Measurements from ENCODE around the gene BBC3. TPM values are rescaled to one million over a fixed set of nuclear protein-coding genes. Genes with fewer than 3 reads are reported as not detected.

The BBC3 gene
- total and polyA plus RNA-seq, 2 of the 4 experiments (the other 2 are of a cell fraction) = 1.6 to 6.5 TPM

- BruUV-seq (replicated peaks) = no TSS peak
- Histone ChIP-seq H2BK15ac (ENCODE audit: low read depth, low read length) (no peak overlapping the region), H4K8ac (ENCODE audit: low read depth in 2 of 2, low read length in 2 of 2) (no peak overlapping the region), H3K79me1 (ENCODE audit: low read depth in 1 of 2, low read length in 2 of 2) (no peaks in the 10 kb centered on the region; a peak in 1 of 4 replicates), H4K20me1 (ENCODE audit: insufficient read depth, low read length) (peaks cover under 1% of the 10 kb centered on the region), H3K9me1 (ENCODE audit: insufficient read depth, low read length) (0 out of 2 replicates have a peak, but pooled peaks cover 5% of the 10 kb centered on the region), H3K14ac (replicated peaks; ENCODE audit: low read depth, low read length) (no peak overlapping the region), H3K27ac (ENCODE audit: insufficient read depth, low read length) (no peak overlapping the region), H3K23ac (ENCODE audit: low read depth, low read length) (no peak overlapping the region), H2AK5ac (ENCODE audit: low read depth, low read length) (no peak overlapping the region), H3K9me3 (ENCODE audit: control insufficient read depth, insufficient read depth, low read length) (no peaks in the 10 kb centered on the region), H3K36me3 (ENCODE audit: control insufficient read depth, insufficient read depth, low read length) (peaks cover 11% of the 10 kb centered on the region), H2BK120ac (ENCODE audit: low read depth, low read length) (no peak overlapping the region), H3K4me3 (ENCODE audit: insufficient read depth, low read depth, low read length) (no peak overlapping the region), H3K4me2 (ENCODE audit: low read depth, low read length) (no peak overlapping the region), H2AK9ac (replicated peaks; ENCODE audit: low read depth, low read length, poor library complexity) (no peak overlapping the region), H2BK5ac (ENCODE audit: low read depth, low read length, poor library complexity, severe bottlenecking) (no peak overlapping the region), H3K18ac (ENCODE audit: low read depth, low read length) (no peak overlapping the region), H2AFZ (replicated peaks; ENCODE audit: low read length, poor library complexity) (no peak overlapping the region), H3K4ac (ENCODE audit: low read depth, low read length) (no peak overlapping the region), H3K27me3 (ENCODE audit: control insufficient read depth, insufficient read depth, low read length) (no peaks in the 10 kb centered on the region), H4K5ac (ENCODE audit: low read depth, low read length) (no peak overlapping the region), H3K9ac (ENCODE audit: low read depth, low read length) (no peak overlapping the region), H2BK20ac (ENCODE audit: low read depth, low read length) (no peak overlapping the region), H3K56ac (ENCODE audit: extremely low read depth, insufficient read depth, low read length) (no peak overlapping the region), H4K91ac (ENCODE audit: insufficient read depth, low read depth, low read length) (no peak overlapping the region), H3K4me1 (ENCODE audit: control insufficient read depth, insufficient read depth, low read length) (peaks cover 7% of the 10 kb centered on the region)
- intact Hi-C loops (cut with micrococcal nuclease) (no loop called here), dilution Hi-C loops (cut with HindIII; ENCODE audit: low sequenced_read_pairs, unreplicated experiment) (no loop called here), in situ Hi-C loops (cut with MboI; ENCODE audit: low sequenced_read_pairs) (no loop called here)
- CTCF ChIA-PET = no interaction called here
- DNase-seq (no peak), ATAC-seq (ENCODE audit: low read depth) (no peak)
- no CpG with 5 or more reads among the region's 5 CpGs for WGBS, 2 experiments (ENCODE audit: extremely low coverage in 2 of 2, insufficient read length in 1 of 2)
- no peak for TF ChIP-seq NFE2L2 (IDR thresholded peaks at IDR 0.05; ENCODE audit: low read depth, low read length)
- no peak for TF ChIP-seq RAD21 (IDR thresholded peaks at IDR 0.05; ENCODE audit: low read length)
- no peak for TF ChIP-seq POLR2A (IDR thresholded peaks at IDR 0.05; ENCODE audit: low read depth, low read length)
- TF ChIP-seq RCOR1 (IDR thresholded peaks at IDR 0.05; ENCODE audit: insufficient replicate concordance, low read length) = no peak
- TF ChIP-seq FOS (IDR thresholded peaks at IDR 0.05; ENCODE audit: low read depth, low read length) = no peak
- no peak for TF ChIP-seq USF2 (IDR thresholded peaks at IDR 0.05; ENCODE audit: low read depth, low read length)
- TF ChIP-seq MAFK (IDR thresholded peaks at IDR 0.05; ENCODE audit: low read depth, low read length) = no peak
- TF ChIP-seq CHD1 (IDR thresholded peaks at IDR 0.05; ENCODE audit: low read depth, low read length) = no peak
- TF ChIP-seq MXI1 (IDR thresholded peaks at IDR 0.05; ENCODE audit: borderline replicate concordance, low read depth, low read length) = no peak
- TF ChIP-seq RFX5 (IDR thresholded peaks at IDR 0.05; ENCODE audit: low read depth, low read length) = no peak
- TF ChIP-seq ELK1 (IDR thresholded peaks at IDR 0.05; ENCODE audit: borderline replicate concordance, low read depth, low read length) = no peak
- no peak for TF ChIP-seq BHLHE40 (IDR thresholded peaks at IDR 0.05; ENCODE audit: low read depth, low read length)
- no peak for TF ChIP-seq CTCF (conservative IDR thresholded peaks at IDR 0.05; ENCODE audit: low read depth, low read length)
- no peak for TF ChIP-seq MAZ (IDR thresholded peaks at IDR 0.05; ENCODE audit: borderline replicate concordance, low read depth, low read length)
- no peak for TF ChIP-seq CEBPB (IDR thresholded peaks at IDR 0.05; ENCODE audit: low read depth, low read length)
- no peak for TF ChIP-seq SMC3 (IDR thresholded peaks at IDR 0.05; ENCODE audit: low read depth, low read length)
- POLR2A ChIA-PET (ENCODE audit: unreplicated experiment) = no interaction called here
Observed at GRCh38 chr19:47215581-47215980, 15.4 kb downstream of the BBC3 start.
